Activated T-helper 1 cell treated with anti-CD3 and anti-CD28 coated beads, Interleukin-2, amount 50 U/mL, for 16 hours (primary cell): ENCODE results near the gene SEZ6L2.
"Not testable (repeated sequence)": the region's sequence is repeated elsewhere in the genome, so short reads cannot be mapped to it uniquely, and the experiment has no call there.

Source experiments
- DNase-seq, 2 donors: peaks; one replicate each; pipeline ENCODE4 v3.0.0-alpha.2; 2020; ENCODE audit warnings: low read depth in 1 of 2, low spot score in 1 of 2

SEZ6L2 gene

DNA sequence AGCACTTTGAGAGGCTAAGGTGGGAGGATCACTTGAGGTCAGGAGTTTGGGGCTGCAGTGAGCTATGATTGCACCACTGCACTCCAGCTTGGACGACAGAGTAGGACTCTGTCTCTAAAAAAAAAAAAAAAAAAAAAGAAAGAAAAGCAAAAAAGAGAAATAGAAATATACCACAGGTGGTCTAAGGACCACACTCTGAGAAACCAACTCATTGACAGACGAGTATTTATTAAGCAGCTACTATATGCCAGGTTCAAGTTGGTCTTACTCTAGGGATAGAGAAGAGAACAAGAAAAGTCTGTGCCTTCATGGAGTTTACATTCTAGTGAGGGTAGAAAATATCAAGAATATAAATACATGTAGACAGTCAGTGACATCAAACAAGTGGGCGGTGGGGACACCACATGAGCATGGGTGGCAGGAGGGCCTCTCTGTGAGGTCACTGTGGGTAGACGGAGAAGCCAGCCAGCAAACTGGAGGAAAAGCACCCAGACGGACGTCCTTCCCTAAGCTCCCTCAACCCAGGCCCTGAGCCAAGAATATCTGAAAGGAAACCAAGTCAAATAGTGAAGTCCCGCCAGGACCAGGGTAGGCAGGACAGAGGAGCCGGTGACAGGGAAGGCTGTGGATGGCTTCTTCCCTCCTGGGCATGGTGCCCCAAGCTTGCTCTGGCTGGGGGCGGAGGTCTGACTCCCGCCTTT lies 41.1 kb downstream of the SEZ6L2 start:
- DNase-seq = no peak

DNA sequence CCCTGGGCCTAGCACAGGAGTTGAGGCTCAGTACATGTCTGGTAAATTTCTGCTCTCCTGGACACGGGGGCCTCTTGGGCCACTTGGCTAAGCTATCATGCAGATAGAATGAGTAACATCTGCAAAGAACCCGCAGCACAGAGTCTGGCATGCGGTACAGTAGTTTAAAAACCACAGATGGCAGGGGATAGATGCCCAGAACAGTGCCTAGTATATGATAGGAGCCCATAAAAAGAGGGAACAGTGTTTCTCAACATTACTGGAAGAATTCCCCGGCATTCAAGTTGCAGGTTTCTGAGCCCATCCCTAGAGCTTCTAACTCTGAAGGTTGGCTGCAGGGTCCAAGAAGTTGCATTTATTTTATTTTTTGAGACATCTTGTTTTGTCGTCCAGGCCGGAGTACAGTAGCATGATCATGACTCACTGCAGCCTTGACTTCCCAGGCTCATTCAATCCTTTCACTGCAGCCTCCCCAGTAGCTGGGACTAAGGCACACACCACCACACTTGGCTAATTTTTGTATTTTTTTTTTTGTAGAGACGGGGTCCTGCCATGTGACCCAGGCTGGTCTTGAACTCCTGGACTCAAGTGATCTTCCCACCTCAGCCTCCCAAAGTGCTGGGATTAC lies 42.1 kb downstream of the SEZ6L2 start:
- no peak for DNase-seq

DNA sequence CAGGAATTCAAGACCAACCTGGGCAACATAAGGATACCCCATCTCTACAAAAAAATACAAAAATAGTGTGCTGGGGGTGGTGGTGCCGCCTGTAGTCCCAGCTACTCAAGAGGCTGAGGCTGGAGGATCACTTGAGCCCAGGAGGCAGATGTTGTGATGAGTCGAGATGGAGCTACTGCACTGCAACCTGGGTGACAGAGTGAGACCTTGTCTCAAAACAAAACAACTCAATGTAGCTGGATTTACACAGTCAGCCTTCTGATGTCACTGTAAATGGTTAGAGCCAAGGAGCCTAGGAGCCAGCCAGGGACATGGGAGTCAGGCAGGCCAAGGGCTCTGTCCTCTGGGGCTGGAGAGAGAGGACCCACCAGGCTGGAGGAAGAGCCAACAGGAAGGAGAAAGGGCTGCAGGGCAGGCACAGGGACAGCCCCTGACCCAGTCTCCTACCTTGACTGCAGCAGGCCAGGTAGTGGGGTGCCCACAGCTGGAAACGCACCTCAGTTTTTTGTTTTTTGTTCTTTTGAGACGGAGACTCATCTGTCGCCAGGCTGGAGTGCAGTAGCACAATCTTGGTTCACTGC lies 44.7 kb downstream of the SEZ6L2 start:
- no peak for DNase-seq

DNA sequence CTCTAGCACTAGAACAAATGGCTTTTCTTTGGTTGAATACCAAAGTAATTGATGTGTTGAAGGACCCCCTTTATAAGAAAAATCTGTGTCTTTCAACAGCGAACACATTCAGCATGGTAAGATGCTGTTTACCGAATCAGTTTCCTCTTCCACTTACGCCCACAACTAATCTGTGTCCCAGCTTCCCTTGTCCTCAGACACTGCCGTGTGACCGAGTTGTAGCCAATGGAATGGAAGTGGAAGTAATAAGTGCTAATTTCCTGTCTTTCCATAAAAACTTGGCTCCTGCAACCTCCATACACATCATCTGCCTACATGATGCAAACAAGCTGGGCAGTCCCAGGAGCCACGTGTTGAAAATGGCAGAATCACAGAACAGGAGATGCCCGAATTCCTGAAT lies 46.7 kb downstream of the SEZ6L2 start:
- no peak for DNase-seq

GRCh38 chr16:29850998-29851397 lies 48.4 kb downstream of the SEZ6L2 start:
- DNase-seq = no peak

- DNase-seq = no peak
These were observed 49.8 kb downstream of the SEZ6L2 start for GRCh38 chr16:29849505-29849904.

DNA sequence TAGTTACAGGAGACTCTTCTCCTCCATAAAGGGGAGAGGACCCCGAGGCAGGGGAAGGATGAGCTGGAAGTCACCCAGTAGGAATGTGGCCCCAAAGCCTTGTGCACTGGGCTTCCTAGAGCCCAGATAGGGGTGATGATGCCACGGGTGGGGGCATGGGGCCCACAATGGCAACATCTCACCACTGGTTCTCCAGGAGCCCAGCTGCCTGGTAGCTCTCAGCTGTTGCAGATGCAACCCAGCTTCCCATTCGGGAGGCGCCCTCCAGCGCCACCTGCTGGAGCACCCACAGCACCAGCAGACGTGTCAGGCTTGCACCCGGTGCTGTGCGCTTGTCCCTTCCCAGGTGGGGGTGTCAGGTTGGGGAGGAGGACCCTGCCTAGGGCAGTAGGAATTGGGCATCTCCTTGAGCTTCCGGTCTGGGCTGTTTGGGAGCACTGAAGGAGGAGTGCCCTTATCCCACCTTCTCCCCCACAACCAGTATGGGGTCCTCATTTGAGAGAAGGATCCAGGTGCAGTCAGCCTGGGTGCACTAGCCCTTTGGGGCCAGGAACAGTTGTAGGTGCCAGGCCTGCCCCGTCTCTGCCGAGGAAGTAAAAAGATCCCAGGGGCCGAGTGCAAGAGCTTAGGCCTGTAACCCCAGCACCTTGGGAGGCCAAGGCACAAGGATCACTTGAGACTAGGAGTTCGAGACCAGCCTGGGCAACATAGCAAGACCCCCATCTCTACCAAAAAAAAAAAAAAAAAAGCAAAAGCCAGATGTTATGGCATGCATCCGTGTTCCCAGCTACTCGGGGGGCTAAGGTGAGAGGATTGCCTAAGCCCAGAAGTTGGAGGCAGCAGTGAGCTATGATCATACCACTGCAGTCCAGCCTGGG lies 50.7 kb downstream of the SEZ6L2 start:
- peak; percentile 70 to 72 for DNase-seq

DNA sequence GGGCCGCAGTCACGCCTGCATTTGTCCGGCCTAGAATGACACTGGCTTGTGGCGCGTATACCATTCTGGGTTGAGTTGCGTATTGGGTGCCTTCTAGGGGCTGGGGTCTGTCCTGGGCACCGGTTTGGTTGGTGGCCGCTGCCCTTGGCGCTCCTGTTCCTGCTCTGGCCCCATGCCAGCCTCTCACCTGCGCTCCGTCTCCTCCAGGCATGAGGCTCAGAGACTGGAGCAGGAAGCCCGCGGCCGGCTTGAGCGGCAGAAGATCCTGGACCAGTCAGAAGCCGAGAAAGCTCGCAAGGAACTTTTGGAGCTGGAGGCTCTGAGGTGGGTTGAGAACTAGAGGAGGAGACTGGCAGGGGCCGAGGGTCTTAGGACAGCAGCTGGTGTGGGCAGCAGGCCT lies 53.7 kb downstream of the SEZ6L2 start:
- DNase-seq = no peak

- no peak for DNase-seq
These were observed 54.6 kb downstream of the SEZ6L2 start for GRCh38 chr16:29844575-29845331.

- DNase-seq = no peak
These were observed 55.4 kb downstream of the SEZ6L2 start for GRCh38 chr16:29843931-29844330.

- no peak for DNase-seq
These were observed 56.5 kb downstream of the SEZ6L2 start for GRCh38 chr16:29842732-29843346.

GRCh38 chr16:29841631-29842030 lies 57.7 kb downstream of the SEZ6L2 start:
- DNase-seq = no peak

GRCh38 chr16:29840240-29840639 lies 59.1 kb downstream of the SEZ6L2 start:
- DNase-seq = no peak

DNA sequence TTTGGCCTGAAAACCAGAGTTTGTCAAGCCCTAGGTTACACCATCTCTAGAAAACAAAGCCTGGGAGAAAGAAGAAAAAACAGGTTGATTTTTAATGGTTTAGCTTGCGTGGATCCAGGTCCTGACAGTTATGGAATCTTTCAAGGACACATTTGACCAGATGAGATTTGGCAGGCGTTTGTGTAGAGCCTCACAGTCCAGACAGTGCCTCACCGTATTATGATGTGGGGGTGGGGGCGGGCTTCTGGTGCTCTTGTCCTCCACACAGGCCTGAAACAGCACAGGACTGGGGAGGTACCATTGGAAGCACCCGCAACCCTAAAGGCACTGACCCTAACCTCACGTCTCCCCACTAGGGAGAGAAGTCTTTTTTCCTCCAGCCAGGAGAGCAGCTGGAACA lies 59.5 kb downstream of the SEZ6L2 start:
- no peak for DNase-seq

DNA sequence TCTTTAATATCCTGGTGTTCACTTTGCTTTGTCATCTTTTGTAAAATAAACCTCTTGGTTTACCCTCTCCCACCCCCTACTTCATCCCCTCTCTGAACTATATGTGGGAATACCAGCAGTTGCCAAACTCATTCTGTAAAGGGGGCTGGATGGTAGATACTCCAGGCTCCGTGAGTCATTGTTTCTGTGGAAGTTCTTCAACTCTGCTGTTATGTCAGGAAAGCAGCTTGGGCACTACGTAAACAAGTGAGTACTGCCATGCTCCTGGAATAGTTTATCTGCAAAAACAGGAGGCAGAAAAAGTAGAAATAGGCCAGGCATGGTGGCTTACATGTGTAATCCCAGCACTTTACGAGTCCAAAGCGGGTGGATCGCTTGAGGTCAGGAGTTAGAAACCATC lies 61.5 kb downstream of the SEZ6L2 start:
- no peak for DNase-seq

DNA sequence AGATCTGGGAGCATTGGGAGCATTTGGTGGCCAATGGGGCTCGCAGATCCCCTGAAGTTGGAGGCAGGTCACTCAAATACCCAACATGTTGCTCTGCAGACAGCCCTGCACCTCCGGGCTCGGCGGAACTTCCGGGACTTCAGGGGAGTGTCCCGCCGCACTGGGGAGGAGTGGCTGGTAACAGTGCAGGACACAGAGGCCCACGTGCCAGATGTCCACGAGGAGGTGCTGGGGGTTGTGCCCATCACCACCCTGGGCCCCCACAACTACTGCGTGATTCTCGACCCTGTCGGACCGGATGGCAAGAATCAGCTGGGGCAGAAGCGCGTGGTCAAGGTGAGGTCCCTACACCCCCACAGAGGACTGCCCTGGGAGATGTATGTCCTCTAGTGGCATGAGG lies 62.7 kb downstream of the SEZ6L2 start:
- no peak for DNase-seq

DNA sequence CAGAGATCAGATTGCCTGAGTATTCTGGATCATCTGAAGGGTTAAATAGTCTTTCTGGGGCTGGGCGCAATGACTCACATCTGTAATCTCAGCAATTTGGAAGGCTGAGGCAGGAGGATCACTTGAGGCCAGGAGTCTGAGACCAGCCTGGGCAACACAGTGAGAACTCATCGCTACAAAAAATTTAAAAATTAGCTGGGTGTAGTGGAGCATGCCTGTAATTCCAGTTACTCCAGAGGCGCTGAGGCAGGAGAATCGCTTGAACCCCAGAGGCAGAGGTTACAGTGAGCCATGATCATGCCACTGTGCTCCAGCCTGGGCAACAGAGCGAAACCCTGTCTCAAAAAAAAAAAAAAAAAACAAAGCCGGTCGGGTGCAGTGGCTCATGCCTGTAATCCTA lies 63.4 kb downstream of the SEZ6L2 start:
- no peak for DNase-seq

DNA sequence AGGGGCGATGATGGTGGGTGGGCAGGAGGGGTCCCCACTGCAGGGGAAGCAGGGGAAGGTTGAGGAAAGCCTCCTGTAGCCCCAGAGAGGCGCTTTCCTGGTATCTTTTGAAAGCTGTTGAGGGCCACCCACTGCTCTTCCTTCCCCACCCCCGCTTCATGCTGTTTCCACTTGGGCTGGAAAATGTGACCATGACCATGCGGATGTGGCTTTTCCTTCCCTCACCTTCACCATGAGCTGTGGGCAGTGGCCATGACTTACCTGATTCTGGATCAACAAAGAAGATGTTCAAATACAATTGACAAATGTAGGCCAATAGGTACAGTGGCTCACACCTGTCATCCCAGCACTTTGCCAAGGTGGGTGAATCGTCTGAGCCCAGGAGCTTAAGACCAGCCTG lies 65.3 kb downstream of the SEZ6L2 start:
- DNase-seq = no peak

- DNase-seq = not testable (repeated sequence)
These were observed 66.1 kb downstream of the SEZ6L2 start for GRCh38 chr16:29833219-29833618.

DNA sequence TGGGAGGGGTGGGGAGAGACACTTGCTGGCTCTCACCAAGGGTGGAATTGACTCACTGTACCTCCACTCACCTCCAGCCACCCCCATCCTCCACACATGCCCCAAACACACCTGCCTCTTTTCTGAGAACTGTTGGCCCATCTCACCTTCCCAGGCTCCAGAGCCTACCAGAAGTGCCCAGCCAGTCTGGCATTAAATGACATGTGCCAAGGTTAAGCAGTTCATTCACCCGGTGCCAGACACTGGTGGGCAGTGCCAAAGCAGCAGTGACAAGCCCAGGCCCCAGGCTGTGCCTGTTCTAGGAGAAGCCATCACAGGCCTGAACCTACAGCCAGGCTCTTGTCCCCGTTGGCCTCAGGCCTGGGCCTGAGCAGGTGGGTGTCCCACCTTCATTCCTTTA lies 67.9 kb downstream of the SEZ6L2 start:
- DNase-seq = no peak

- DNase-seq = no peak
These were observed 68.6 kb downstream of the SEZ6L2 start for GRCh38 chr16:29830774-29831173.
